ENCODE measurements around the gene DCLK1.

Gene DCLK1

GRCh38 chr13:35920816-35921215 lies 210.4 kb downstream of the DCLK1 start:
- Mint-ChIP-seq H3K27me3 (peaks cover 6% of the 10 kb centered on the region), H3K36me3 (no peaks in the 10 kb centered on the region), H3K9me3 (ENCODE audit: low read depth) (no peaks in the 10 kb centered on the region), H3K27ac (no peak overlapping the region), H3K4me1 (ENCODE audit: low read depth) (no peaks in the 10 kb centered on the region), H3K4me3 (no peak overlapping the region)

- Mint-ChIP-seq H3K4me1 (ENCODE audit: low read depth) (no peaks in the 10 kb centered on the region), H3K4me3 (no peak overlapping the region), H3K9me3 (ENCODE audit: low read depth) (no peaks in the 10 kb centered on the region), H3K27ac (no peak overlapping the region), H3K36me3 (no peaks in the 10 kb centered on the region), H3K27me3 (peaks cover 6% of the 10 kb centered on the region)
Measured at GRCh38 chr13:35917942-35918645, 213.1 kb downstream of the DCLK1 start.

- Mint-ChIP-seq H3K36me3 (no peaks in the 10 kb centered on the region), H3K27ac (no peak overlapping the region), H3K27me3 (peaks cover 6% of the 10 kb centered on the region)
Measured at GRCh38 chr13:35917252-35917941, 213.8 kb downstream of the DCLK1 start.

GRCh38 chr13:35916146-35916545 lies 215.0 kb downstream of the DCLK1 start:
- Mint-ChIP-seq H3K36me3 (no peaks in the 10 kb centered on the region), H3K4me3 (no peak overlapping the region), H3K27me3 (peaks cover 5% of the 10 kb centered on the region), H3K4me1 (ENCODE audit: low read depth) (no peaks in the 10 kb centered on the region), H3K9me3 (ENCODE audit: low read depth) (no peaks in the 10 kb centered on the region), H3K27ac (no peak overlapping the region)

More at GRCh38 chr13:35917252-35917941, 213.8 kb downstream of the DCLK1 start:
- no peaks in the 10 kb centered on the region for H3K4me1 Mint-ChIP-seq (ENCODE audit: low read depth)
- H3K4me3 Mint-ChIP-seq, result no peak overlapping the region
- H3K9me3 Mint-ChIP-seq (ENCODE audit: low read depth), result no peaks in the 10 kb centered on the region

- H3K36me3 Mint-ChIP-seq, result no peaks in the 10 kb centered on the region
- H3K27ac Mint-ChIP-seq, result no peak overlapping the region
- no peaks in the 10 kb centered on the region for H3K4me1 Mint-ChIP-seq (ENCODE audit: low read depth)
- no peak overlapping the region for H3K4me3 Mint-ChIP-seq
- no peaks in the 10 kb centered on the region for H3K27me3 Mint-ChIP-seq
- no peaks in the 10 kb centered on the region for H3K9me3 Mint-ChIP-seq (ENCODE audit: low read depth)
Measured at GRCh38 chr13:35914662-35915061, 216.5 kb downstream of the DCLK1 start.

- H3K4me1 Mint-ChIP-seq (ENCODE audit: low read depth), result no peaks in the 10 kb centered on the region
- no peaks in the 10 kb centered on the region for H3K27me3 Mint-ChIP-seq
- no peak overlapping the region for H3K27ac Mint-ChIP-seq
- no peaks in the 10 kb centered on the region for H3K36me3 Mint-ChIP-seq
- H3K4me3 Mint-ChIP-seq, result no peak overlapping the region
- no peaks in the 10 kb centered on the region for H3K9me3 Mint-ChIP-seq (ENCODE audit: low read depth)
Measured at GRCh38 chr13:35912841-35913240, 218.3 kb downstream of the DCLK1 start.

- Mint-ChIP-seq H3K36me3 (no peaks in the 10 kb centered on the region), H3K4me3 (no peak overlapping the region), H3K9me3 (ENCODE audit: low read depth) (no peaks in the 10 kb centered on the region), H3K27ac (no peak overlapping the region), H3K4me1 (ENCODE audit: low read depth) (no peaks in the 10 kb centered on the region), H3K27me3 (no peaks in the 10 kb centered on the region)
Measured at GRCh38 chr13:35909837-35910540, 221.2 kb downstream of the DCLK1 start.

- Mint-ChIP-seq H3K27me3 (no peaks in the 10 kb centered on the region), H3K4me1 (ENCODE audit: low read depth) (no peaks in the 10 kb centered on the region), H3K4me3 (no peak overlapping the region), H3K9me3 (ENCODE audit: low read depth) (no peaks in the 10 kb centered on the region), H3K36me3 (no peaks in the 10 kb centered on the region), H3K27ac (no peak overlapping the region)
Measured at GRCh38 chr13:35909091-35909490, 222.1 kb downstream of the DCLK1 start.

- H3K9me3 Mint-ChIP-seq (ENCODE audit: low read depth), result no peaks in the 10 kb centered on the region
- no peak overlapping the region for H3K27ac Mint-ChIP-seq
- H3K27me3 Mint-ChIP-seq, result no peaks in the 10 kb centered on the region
- H3K36me3 Mint-ChIP-seq, result no peaks in the 10 kb centered on the region
- H3K4me3 Mint-ChIP-seq, result no peak overlapping the region
- no peaks in the 10 kb centered on the region for H3K4me1 Mint-ChIP-seq (ENCODE audit: low read depth)
Measured at GRCh38 chr13:35908226-35908625, 223.0 kb downstream of the DCLK1 start.

GRCh38 chr13:35906636-35907035 lies 224.5 kb downstream of the DCLK1 start:
- H3K36me3 Mint-ChIP-seq, result no peaks in the 10 kb centered on the region
- no peaks in the 10 kb centered on the region for H3K4me1 Mint-ChIP-seq (ENCODE audit: low read depth)
- no peak overlapping the region for H3K4me3 Mint-ChIP-seq
- H3K27ac Mint-ChIP-seq, result no peak overlapping the region
- H3K9me3 Mint-ChIP-seq (ENCODE audit: low read depth), result no peaks in the 10 kb centered on the region
- H3K27me3 Mint-ChIP-seq, result no peaks in the 10 kb centered on the region

- Mint-ChIP-seq H3K4me3 (no peak overlapping the region), H3K36me3 (no peaks in the 10 kb centered on the region)
Measured at GRCh38 chr13:35903075-35903474, 228.1 kb downstream of the DCLK1 start.

GRCh38 chr13:35898041-35898440 lies 233.1 kb downstream of the DCLK1 start:
- no peaks in the 10 kb centered on the region for H3K36me3 Mint-ChIP-seq
- H3K9me3 Mint-ChIP-seq (ENCODE audit: low read depth), result no peaks in the 10 kb centered on the region
- H3K4me3 Mint-ChIP-seq, result no peak overlapping the region
- no peaks in the 10 kb centered on the region for H3K4me1 Mint-ChIP-seq (ENCODE audit: low read depth)
- H3K27me3 Mint-ChIP-seq, result no peaks in the 10 kb centered on the region
- H3K27ac Mint-ChIP-seq, result no peak overlapping the region

More at GRCh38 chr13:35903075-35903474, 228.1 kb downstream of the DCLK1 start:
- Mint-ChIP-seq H3K27me3 (no peaks in the 10 kb centered on the region), H3K4me1 (ENCODE audit: low read depth) (no peaks in the 10 kb centered on the region), H3K27ac (no peak overlapping the region), H3K9me3 (ENCODE audit: low read depth) (no peaks in the 10 kb centered on the region)

GRCh38 chr13:35894636-35895035 lies 236.5 kb downstream of the DCLK1 start:
- no peaks in the 10 kb centered on the region for H3K36me3 Mint-ChIP-seq
- H3K9me3 Mint-ChIP-seq (ENCODE audit: low read depth), result no peaks in the 10 kb centered on the region
- no peaks in the 10 kb centered on the region for H3K27me3 Mint-ChIP-seq
- no peak overlapping the region for H3K4me3 Mint-ChIP-seq
- no peaks in the 10 kb centered on the region for H3K4me1 Mint-ChIP-seq (ENCODE audit: low read depth)
- H3K27ac Mint-ChIP-seq, result no peak overlapping the region

GRCh38 chr13:35892837-35893814 lies 238.1 kb downstream of the DCLK1 start:
- no peaks in the 10 kb centered on the region for H3K9me3 Mint-ChIP-seq (ENCODE audit: low read depth)
- no peak overlapping the region for H3K27ac Mint-ChIP-seq
- H3K4me1 Mint-ChIP-seq (ENCODE audit: low read depth), result no peaks in the 10 kb centered on the region
- H3K27me3 Mint-ChIP-seq, result no peaks in the 10 kb centered on the region
- H3K36me3 Mint-ChIP-seq, result no peaks in the 10 kb centered on the region
- no peak overlapping the region for H3K4me3 Mint-ChIP-seq

All from activated naive CD8-positive, alpha-beta T cell (primary cell).